ENCODE results near the gene PNKP. TPM values are rescaled to one million over a fixed set of nuclear protein-coding genes. Genes with fewer than 3 reads are reported as not detected.

The PNKP gene
- total RNA-seq, 4 donors from 2014 or later, result 14.9 to 43.4 (median 21.1) TPM

DNA sequence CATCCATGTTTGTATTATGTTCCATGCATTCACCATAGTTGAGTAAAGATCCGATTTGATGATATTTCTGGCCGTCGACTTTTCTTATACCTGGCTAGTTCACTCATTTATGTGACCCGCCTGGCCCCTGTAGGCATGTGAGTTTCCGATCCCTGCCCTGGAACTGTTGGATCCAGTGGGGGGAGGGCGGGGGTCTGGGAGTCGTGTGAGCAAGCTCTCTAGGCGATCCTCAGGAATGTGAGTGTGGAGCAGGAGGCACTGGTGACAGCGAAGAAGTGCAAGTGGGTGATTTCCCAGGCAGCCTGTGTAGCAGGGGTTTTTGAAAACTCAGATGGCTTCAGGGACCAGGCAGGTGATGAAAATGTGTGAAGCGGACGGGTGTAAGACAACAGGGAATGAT lies 27.1 kb downstream of the PNKP start:
- H3K4me3 ChIP-seq, result no peak overlapping the region
- no peak for TF ChIP-seq POLR2A (IDR thresholded peaks at IDR 0.05)
- TF ChIP-seq, protein P1, sequence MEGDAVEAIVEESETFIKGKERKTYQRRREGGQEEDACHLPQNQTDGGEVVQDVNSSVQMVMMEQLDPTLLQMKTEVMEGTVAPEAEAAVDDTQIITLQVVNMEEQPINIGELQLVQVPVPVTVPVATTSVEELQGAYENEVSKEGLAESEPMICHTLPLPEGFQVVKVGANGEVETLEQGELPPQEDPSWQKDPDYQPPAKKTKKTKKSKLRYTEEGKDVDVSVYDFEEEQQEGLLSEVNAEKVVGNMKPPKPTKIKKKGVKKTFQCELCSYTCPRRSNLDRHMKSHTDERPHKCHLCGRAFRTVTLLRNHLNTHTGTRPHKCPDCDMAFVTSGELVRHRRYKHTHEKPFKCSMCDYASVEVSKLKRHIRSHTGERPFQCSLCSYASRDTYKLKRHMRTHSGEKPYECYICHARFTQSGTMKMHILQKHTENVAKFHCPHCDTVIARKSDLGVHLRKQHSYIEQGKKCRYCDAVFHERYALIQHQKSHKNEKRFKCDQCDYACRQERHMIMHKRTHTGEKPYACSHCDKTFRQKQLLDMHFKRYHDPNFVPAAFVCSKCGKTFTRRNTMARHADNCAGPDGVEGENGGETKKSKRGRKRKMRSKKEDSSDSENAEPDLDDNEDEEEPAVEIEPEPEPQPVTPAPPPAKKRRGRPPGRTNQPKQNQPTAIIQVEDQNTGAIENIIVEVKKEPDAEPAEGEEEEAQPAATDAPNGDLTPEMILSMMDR (IDR thresholded peaks at IDR 0.05 in 4 of 5, conservative IDR thresholded peaks at IDR 0.05 in 1 of 5), result no peak
- peaks cover 17 to 21% of the 10 kb centered on the region in 2 donors for H3K4me1 ChIP-seq
- peak overlapping the region; percentile 79 to 96 (median 92) for H3K27ac ChIP-seq
- no peaks in the 10 kb centered on the region for H3K27me3 ChIP-seq
- intact Hi-C loops (cut with DNase I; ENCODE audit: low total_unique reads), result no loop called here
- DNase-seq (no peak), ATAC-seq (no peak)
- peaks cover 0 to 52% of the 10 kb centered on the region in 2 donors for H3K36me3 ChIP-seq
- H3K9me3 ChIP-seq, result no peaks in the 10 kb centered on the region
- in situ Hi-C loops (cut with MboI; ENCODE audit: low sequenced_read_pairs in 4 of 4), result no loop called here

DNA sequence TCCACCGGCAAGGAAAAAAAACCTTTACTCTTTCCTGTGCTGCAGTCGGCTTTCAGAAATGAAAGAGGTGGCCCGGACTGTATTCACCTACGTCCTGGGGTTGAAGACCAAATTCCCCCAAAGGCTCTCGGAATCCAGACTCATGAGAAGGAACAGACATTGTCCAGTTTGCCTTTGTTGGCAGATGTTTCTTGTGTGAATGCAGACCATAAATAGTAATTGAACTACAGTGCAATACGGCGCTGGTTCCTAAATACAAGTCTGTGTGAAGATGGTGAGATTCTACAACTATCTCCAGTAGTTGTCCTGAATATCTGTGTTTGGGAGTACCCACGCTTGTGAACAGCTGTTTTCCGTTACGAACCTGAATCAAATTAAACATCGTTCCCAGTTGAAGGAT lies 27.7 kb downstream of the PNKP start:
- Histone ChIP-seq H3K4me3 (no peak overlapping the region), H3K36me3 (peaks cover 0 to 58% of the 10 kb centered on the region in 2 donors), H3K27ac (peak overlapping the region; percentile 79 to 96 (median 92)), H3K27me3 (no peaks in the 10 kb centered on the region), H3K4me1 (peaks cover 12 to 15% of the 10 kb centered on the region in 2 donors), H3K9me3 (no peaks in the 10 kb centered on the region)
- ATAC-seq (no peak), DNase-seq (no peak)
- in situ Hi-C loops (cut with MboI; ENCODE audit: low sequenced_read_pairs in 4 of 4) (no loop called here), intact Hi-C loops (cut with DNase I; ENCODE audit: low total_unique reads) (no loop called here)
- no peak for TF ChIP-seq POLR2A (IDR thresholded peaks at IDR 0.05)
- TF ChIP-seq, protein P1 (IDR thresholded peaks at IDR 0.05 in 4 of 5, conservative IDR thresholded peaks at IDR 0.05 in 1 of 5), result no peak

DNA sequence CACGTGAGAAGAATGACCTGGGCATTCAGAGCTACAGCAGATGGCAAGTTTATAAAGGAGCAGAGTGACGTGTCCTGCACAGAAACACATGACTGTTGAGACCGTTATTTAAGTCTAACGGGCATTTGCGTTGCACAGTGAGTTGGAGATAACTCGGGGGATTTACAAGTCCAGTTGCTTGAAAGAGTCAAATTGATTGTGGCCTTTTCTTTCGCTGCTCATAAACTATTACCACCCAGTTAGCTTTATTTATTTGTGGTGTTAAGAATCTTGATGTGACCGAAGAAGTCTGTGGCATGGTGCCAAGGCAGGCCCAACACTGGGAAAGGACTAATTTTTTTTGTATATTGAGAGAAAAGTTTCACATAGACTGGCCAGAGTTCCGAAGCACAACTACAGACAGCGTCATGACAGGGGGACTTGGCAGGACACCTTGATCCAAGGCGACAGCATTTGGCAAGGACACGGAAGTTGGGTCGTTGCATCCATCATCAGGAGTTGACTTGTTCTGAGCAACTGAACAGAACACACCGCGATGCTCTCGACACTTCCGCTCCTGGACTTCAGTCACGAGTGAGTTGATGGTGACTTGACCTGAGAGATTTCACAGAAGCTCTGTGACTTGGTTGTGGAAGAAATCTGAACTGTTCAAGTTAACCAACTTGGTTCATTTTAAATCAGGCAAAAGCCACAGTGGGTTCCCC lies 28.3 kb downstream of the PNKP start:
- in situ Hi-C loops (cut with MboI; ENCODE audit: low sequenced_read_pairs in 4 of 4) (no loop called here), intact Hi-C loops (cut with DNase I; ENCODE audit: low total_unique reads) (no loop called here)
- TF ChIP-seq, protein P1 (IDR thresholded peaks at IDR 0.05 in 4 of 5, conservative IDR thresholded peaks at IDR 0.05 in 1 of 5), result no peak
- no peak for TF ChIP-seq POLR2A (IDR thresholded peaks at IDR 0.05)
- Histone ChIP-seq H3K27me3 (no peaks in the 10 kb centered on the region), H3K4me1 (peaks cover 12 to 15% of the 10 kb centered on the region in 2 donors), H3K4me3 (no peak overlapping the region), H3K36me3 (peaks cover 0 to 65% of the 10 kb centered on the region in 2 donors), H3K9me3 (no peaks in the 10 kb centered on the region), H3K27ac (peak overlapping the region; percentile 79 to 96 (median 92))
- DNase-seq (no peak), ATAC-seq (peak; percentile 17 to 34)

DNA sequence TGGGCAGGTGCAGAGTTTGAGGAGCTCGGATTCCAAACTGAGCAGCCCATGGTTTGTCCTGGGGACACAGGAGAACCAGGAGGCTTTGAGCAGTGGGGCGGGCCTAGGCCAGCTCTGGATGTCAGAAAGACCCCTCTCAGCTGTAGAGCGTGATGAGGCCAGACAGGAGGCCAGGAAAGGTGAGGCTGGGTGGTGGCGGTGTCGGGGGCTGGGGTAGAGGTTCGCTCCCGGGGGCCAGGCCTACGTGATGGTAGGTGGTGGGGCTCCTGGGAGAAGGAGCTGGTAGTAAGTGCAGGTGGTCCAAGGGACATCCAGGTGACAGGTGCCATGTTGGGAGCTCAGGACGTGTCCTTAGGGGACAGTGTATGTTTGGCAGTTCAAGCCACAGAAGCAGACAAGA lies 30.0 kb downstream of the PNKP start:
- ATAC-seq (no peak), DNase-seq (no peak)
- H3K27me3 ChIP-seq, result no peaks in the 10 kb centered on the region
- peaks cover 0 to 70% of the 10 kb centered on the region in 2 donors for H3K36me3 ChIP-seq
- intact Hi-C loops (cut with DNase I; ENCODE audit: low total_unique reads) (no loop called here), in situ Hi-C loops (cut with MboI; ENCODE audit: low sequenced_read_pairs in 4 of 4) (no loop called here)
- H3K9me3 ChIP-seq, result no peaks in the 10 kb centered on the region
- H3K4me3 ChIP-seq, result no peak overlapping the region
- TF ChIP-seq, protein P1 (IDR thresholded peaks at IDR 0.05 in 4 of 5, conservative IDR thresholded peaks at IDR 0.05 in 1 of 5), result no peak
- peaks cover 21 to 25% of the 10 kb centered on the region in 2 donors for H3K4me1 ChIP-seq
- H3K27ac ChIP-seq, result peak overlapping the region; percentile 79 to 96 (median 92)

DNA sequence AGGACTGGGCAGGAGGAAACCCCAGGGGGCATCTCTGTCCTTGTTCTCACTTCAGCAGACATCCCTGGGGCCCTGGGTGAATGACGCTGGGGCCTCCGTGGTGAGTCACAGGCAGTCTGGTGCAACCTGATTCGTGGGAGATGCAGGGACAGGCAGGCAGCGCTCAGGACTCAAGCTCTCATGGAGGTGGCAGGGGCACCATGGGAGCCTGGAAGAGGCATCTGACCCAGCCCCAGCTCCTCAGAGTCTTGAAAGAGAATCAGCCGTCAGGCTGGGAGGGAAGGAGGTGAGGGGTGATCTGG lies 30.4 kb downstream of the PNKP start:
- no peaks in the 10 kb centered on the region for H3K27me3 ChIP-seq
- intact Hi-C loops (cut with DNase I; ENCODE audit: low total_unique reads), result no loop called here
- ATAC-seq, result no peak
- H3K27ac ChIP-seq, result peak overlapping the region in 3 of 4 donors; percentile 89 to 96 (median 94)
- in situ Hi-C loops (cut with MboI; ENCODE audit: low sequenced_read_pairs in 4 of 4), result no loop called here
- no peaks in the 10 kb centered on the region for H3K9me3 ChIP-seq
- DNase-seq, result no peak
- TF ChIP-seq, protein P1 (IDR thresholded peaks at IDR 0.05 in 4 of 5, conservative IDR thresholded peaks at IDR 0.05 in 1 of 5), result no peak
- no peak for TF ChIP-seq POLR2A (IDR thresholded peaks at IDR 0.05)
- peaks cover 0 to 75% of the 10 kb centered on the region in 2 donors for H3K36me3 ChIP-seq
- peaks cover 21 to 26% of the 10 kb centered on the region in 2 donors for H3K4me1 ChIP-seq
- no peak overlapping the region for H3K4me3 ChIP-seq

Data from gastrocnemius medialis (tissue), 4 donors.